Tibial artery (tissue), 4 donors: ENCODE data around the gene ALAD.

Source experiments
- DNase-seq, 2 donors: peaks; one replicate each; pipeline ENCODE4 v3.0.0-alpha.2; 2019
- H3K27ac ChIP-seq, 2 donors: fragments of 200-600 bp; sonication (generic) in 1 of 2; 1 replicate in 1 of 2; 2 replicates in 1 of 2; pipeline ENCODE4 v1.5.1; 2018 to 2019; ENCODE audit warnings: mild to moderate bottlenecking in 1 of 2
- H3K27me3 ChIP-seq, 2 donors: fragments of 200-600 bp; sonication (generic) in 1 of 2; one replicate each; pipeline versions ENCODE4 v1.5.1 to v1.6.0; 2016 to 2019
- H3K36me3 ChIP-seq, 3 donors: fragments of 200-600 bp; sonication (generic) in 2 of 3; one replicate each; pipeline ENCODE4 v1.5.1; 2016 to 2019; ENCODE audit warnings: mild to moderate bottlenecking in 2 of 3
- H3K4me1 ChIP-seq, 4 donors: fragments of 200-600 bp; sonication (generic) in 2 of 4; 1 replicate in 3 of 4; 2 replicates in 1 of 4; pipeline ENCODE4 v1.5.1; 2016 to 2019
- H3K4me3 ChIP-seq, 2 donors: fragments of 200-600 bp; sonication (generic) in 1 of 2; 1 replicate in 1 of 2; 2 replicates in 1 of 2; pipeline ENCODE4 v1.5.1; 2018 to 2019; ENCODE audit warnings: mild to moderate bottlenecking in 2 of 2
- H3K9me3 ChIP-seq, 3 donors: fragments of 200-600 bp; sonication (generic) in 1 of 3; one replicate each; pipeline ENCODE4 v1.5.1; 2016 to 2019
- intact Hi-C: fragments of 100-400 bp; cut with DNase I; formaldehyde crosslinking; loops from one replicate; pipeline ENCODE4 v1.15.0; 2023; ENCODE audit warnings: low total_unique reads
- TF ChIP-seq, protein P1 (sequence below), 2 experiments: fragments of 200-600 bp in 1 of 2; fragments of 450-650 bp in 1 of 2; IDR thresholded peaks; one replicate each; pipeline ENCODE4 v1.5.1; 2017 to 2019; ENCODE audit warnings: antibody characterized with exemption in 2 of 2, mild to moderate bottlenecking in 1 of 2, moderate library complexity in 1 of 2

Gene ALAD

DNA sequence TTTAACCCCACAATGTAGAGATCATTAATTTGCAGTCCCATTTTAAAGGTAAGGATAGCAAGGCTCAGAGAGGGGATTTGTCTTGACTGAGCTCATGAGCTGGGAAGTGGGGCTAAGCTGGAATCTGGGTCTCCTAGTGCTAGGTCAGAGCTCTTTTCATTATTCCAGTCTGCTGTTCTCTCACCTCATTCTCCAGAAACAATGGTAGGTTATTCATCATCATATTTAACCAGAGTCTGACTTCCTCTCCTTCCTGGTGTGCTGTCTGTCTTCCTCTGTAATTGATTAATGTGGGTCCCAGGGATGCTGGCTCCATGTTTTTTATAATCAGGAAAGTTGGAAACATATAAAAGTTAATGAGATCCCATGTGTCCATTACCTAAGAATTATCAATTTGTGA, 30.1 kb upstream of the ALAD start:
- no peaks in the 10 kb centered on the region for H3K27me3 ChIP-seq
- intact Hi-C loops = no loop called here
- no peak overlapping the region for H3K4me3 ChIP-seq
- no peak overlapping the region for H3K27ac ChIP-seq
- H3K36me3 ChIP-seq = no peaks in the 10 kb centered on the region
- no peaks in the 10 kb centered on the region for H3K9me3 ChIP-seq
- no peak for DNase-seq
- H3K4me1 ChIP-seq = no peaks in the 10 kb centered on the region
- TF ChIP-seq, protein P1, sequence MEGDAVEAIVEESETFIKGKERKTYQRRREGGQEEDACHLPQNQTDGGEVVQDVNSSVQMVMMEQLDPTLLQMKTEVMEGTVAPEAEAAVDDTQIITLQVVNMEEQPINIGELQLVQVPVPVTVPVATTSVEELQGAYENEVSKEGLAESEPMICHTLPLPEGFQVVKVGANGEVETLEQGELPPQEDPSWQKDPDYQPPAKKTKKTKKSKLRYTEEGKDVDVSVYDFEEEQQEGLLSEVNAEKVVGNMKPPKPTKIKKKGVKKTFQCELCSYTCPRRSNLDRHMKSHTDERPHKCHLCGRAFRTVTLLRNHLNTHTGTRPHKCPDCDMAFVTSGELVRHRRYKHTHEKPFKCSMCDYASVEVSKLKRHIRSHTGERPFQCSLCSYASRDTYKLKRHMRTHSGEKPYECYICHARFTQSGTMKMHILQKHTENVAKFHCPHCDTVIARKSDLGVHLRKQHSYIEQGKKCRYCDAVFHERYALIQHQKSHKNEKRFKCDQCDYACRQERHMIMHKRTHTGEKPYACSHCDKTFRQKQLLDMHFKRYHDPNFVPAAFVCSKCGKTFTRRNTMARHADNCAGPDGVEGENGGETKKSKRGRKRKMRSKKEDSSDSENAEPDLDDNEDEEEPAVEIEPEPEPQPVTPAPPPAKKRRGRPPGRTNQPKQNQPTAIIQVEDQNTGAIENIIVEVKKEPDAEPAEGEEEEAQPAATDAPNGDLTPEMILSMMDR (IDR thresholded peaks at IDR 0.05) = no peak

DNA sequence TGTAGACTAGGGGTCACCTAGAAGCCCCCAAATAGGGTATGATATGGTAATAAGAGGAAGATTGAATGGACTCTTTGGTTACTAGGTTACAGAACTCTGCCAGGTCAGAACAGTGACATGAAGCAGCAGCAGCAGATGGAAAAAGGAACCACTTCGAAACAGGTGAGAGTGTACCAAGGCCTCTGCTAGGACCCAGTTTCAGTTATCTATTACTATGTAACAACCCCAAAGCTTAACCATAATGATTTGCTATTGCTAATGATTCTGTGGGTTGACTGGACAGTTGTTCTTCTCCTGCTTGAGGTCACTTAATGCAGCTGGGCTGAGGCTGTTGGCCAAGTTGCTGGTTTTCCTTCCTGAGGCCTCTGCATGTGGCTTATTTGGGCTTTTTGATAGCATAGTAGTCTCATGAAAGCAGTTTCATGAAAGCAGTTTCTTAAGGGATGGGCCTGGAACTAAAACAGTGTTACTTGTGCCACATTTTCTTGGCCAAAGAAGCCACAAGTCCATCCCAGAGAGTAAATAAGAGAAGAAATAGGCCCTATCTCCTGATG, 27.1 kb upstream of the ALAD start:
- H3K4me1 ChIP-seq = no peaks in the 10 kb centered on the region
- no peak overlapping the region for H3K4me3 ChIP-seq
- H3K36me3 ChIP-seq = no peaks in the 10 kb centered on the region
- no peaks in the 10 kb centered on the region for H3K9me3 ChIP-seq
- H3K27me3 ChIP-seq = peaks cover 0 to 4% of the 10 kb centered on the region in 2 donors
- DNase-seq = no peak
- intact Hi-C loops = loop anchor here (10.0 kb wide), 1 partner anchor 367 kb away; no protein-coding TSS in a partner anchor
- TF ChIP-seq, protein P1 (IDR thresholded peaks at IDR 0.05) = no peak
- no peak overlapping the region for H3K27ac ChIP-seq

DNA sequence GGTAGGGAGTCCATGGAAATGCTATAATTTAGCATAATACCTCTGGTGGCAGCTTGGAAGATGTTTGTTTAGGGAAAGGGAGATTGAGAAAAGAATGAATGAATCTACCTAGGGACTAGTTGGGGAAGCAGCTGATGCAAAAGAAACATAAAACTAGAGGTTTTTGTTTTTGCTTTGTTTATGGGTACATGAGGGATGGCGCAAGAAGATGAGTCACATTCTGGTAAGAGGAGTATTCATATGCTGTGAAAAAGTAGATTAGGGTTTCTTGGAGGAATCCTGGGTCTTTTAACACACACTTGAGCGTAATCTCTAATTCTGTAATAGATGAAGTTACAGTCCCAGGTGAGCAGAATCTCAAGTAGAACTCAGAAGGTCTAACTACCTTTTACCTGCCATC, 26.5 kb upstream of the ALAD start:
- no peak for DNase-seq
- intact Hi-C loops = loop anchor here (10.0 kb wide), 1 partner anchor 367 kb away; no protein-coding TSS in a partner anchor
- no peaks in the 10 kb centered on the region for H3K4me1 ChIP-seq
- no peaks in the 10 kb centered on the region for H3K9me3 ChIP-seq
- TF ChIP-seq, protein P1 (IDR thresholded peaks at IDR 0.05) = no peak
- H3K27ac ChIP-seq = no peak overlapping the region
- H3K27me3 ChIP-seq = peaks cover 0 to 4% of the 10 kb centered on the region in 2 donors
- H3K36me3 ChIP-seq = no peaks in the 10 kb centered on the region
- no peak overlapping the region for H3K4me3 ChIP-seq

DNA sequence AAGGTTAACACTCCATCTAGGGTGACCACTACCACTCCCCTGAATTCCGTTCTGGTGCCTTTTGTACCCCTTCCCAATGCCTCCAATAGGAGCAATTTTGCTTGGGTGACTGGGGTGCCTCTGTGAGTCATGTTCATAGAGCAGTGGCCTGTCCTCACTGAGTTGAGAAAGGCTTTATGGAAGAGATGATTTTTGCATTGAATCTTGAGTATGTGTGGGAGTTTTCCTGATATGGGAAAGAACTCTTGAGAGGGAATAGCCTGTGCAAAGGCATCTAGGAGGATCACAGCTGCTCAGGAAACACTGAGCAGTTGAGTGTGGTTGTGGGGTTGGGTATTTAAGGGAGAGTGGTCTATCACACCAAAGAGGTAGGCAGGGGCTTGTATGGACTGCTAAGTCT, 25.6 kb upstream of the ALAD start:
- DNase-seq = no peak
- Histone ChIP-seq H3K4me3 (no peak overlapping the region), H3K36me3 (no peaks in the 10 kb centered on the region), H3K27me3 (peaks cover 0 to 4% of the 10 kb centered on the region in 2 donors), H3K27ac (no peak overlapping the region), H3K9me3 (no peaks in the 10 kb centered on the region), H3K4me1 (no peaks in the 10 kb centered on the region)
- intact Hi-C loops = loop anchor here (10.0 kb wide), 1 partner anchor 368 kb away; no protein-coding TSS in a partner anchor
- TF ChIP-seq, protein P1 (IDR thresholded peaks at IDR 0.05) = no peak

DNA sequence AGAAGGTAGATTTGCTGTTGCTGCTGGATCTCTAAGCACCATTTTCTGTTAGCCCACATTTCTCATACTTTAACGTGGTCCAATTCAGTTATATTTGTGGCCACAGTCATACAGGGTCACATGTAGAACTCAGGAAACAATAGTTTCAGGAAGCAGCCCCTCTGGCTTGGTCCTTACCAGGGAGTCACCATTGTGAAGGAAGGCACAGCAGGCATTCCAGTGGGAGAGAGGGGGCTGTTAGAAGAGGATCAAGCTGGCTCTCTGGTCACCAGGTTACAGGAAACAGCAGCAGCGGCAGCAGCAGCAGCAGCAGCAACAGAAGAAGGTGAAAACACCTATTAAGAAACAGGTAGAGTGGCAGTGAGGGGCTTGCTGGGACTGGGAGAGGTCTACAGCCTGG, 24.0 kb upstream of the ALAD start:
- Histone ChIP-seq H3K4me3 (no peak overlapping the region), H3K36me3 (no peaks in the 10 kb centered on the region), H3K4me1 (no peaks in the 10 kb centered on the region), H3K27me3 (peaks cover 0 to 4% of the 10 kb centered on the region in 2 donors), H3K9me3 (no peaks in the 10 kb centered on the region), H3K27ac (no peak overlapping the region)
- intact Hi-C loops = loop anchor here (10.0 kb wide), 1 partner anchor 370 kb away; no protein-coding TSS in a partner anchor
- no peak for DNase-seq
- TF ChIP-seq, protein P1 (IDR thresholded peaks at IDR 0.05) = no peak
